ENCODE data around the gene GATAD1. TPM values are rescaled to one million over a fixed set of nuclear protein-coding genes. Genes with fewer than 3 reads are reported as not detected.

Gene GATAD1
- total and polyA plus RNA-seq, 2 of the 13 experiments (the other 11 are each of a cell fraction or from before 2014, with no cell fraction given) = 20.6 to 42.1 TPM

DNA sequence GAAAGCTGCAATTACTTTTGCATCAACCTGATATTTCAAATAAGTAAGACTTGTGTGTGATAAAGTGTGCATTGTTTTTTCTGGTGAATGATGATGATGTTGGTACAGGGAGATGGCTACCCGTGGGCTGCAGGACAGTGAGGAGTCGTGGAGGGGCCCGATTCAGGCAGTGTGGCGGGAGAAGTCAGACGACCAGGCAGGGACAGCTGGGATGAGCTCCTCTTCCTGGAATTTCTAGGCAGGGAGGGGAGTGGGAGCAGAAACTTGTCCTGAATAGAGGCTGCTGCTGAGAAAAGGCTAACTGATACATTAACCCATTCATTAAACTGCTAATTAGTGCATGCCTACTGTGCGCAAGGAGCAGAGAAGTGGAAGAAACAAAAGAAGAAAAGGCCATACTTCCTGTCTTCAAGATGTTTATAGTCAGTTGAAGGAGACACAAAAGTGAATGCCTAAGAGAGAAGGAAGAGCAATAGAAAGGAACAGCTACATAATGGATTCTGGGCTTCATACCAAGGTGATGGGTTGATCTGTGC is 9.3 kb upstream of the GATAD1 start:
- H3K36me3 ChIP-seq (replicated peaks in 1 of 2; ENCODE audit: control insufficient read depth in 1 of 2, insufficient read depth in 2 of 2, low read length in 2 of 2) = no peaks in the 10 kb centered on the region
- ATAC-seq (no peak), FAIRE-seq (no peak), DNase-seq (ENCODE audit: low spot score) (no peak)
- no peaks in the 10 kb centered on the region for H3K79me2 ChIP-seq (ENCODE audit: insufficient read depth, low read length)
- H3K4me3 ChIP-seq (replicated peaks in 1 of 3; ENCODE audit: insufficient read depth in 1 of 3, low read depth in 2 of 3, low read length in 3 of 3) = no peak overlapping the region
- intact Hi-C loops (cut with micrococcal nuclease; ENCODE audit: unreplicated experiment) (no loop called here), in situ Hi-C loops (cut with HindIII; ENCODE audit: extremely low pct_ligation_motif_present, low pct_unique_long_range_greater_than_20kb) (loop anchor here (25.0 kb wide), 1 partner anchor 624 kb away; no protein-coding TSS in a partner anchor)
- whole genome bisulfite sequencing (ENCODE audit: low lambda C conversion rate) = 55% methylated on average over 6 of the region's 6 CpGs
- H3K9me3 ChIP-seq (ENCODE audit: low read length) = no peaks in the 10 kb centered on the region
- H2AFZ ChIP-seq (ENCODE audit: low read length) = no peak overlapping the region
- ChIA-PET POLR2A (no interaction called here), CTCF (ENCODE audit: low intra/inter-chr PET ratio, low total read pairs) (no interaction called here)
- no peak overlapping the region for H3K4me2 ChIP-seq (ENCODE audit: low read depth, low read length)
- H3K27me3 ChIP-seq (ENCODE audit: control insufficient read depth in 1 of 2, insufficient read depth in 2 of 2, low read length in 2 of 2) = peaks cover 0 to 3% of the 10 kb centered on the region in 2 experiments; a peak in 1 of 5 replicates
- H3K27ac ChIP-seq (ENCODE audit: extremely low read length, insufficient read depth, low read length) = no peak overlapping the region
- no peak overlapping the region for H3K9ac ChIP-seq (ENCODE audit: insufficient read depth, low read depth, low read length)
- peaks cover 13% of the 10 kb centered on the region for H3K4me1 ChIP-seq (ENCODE audit: insufficient read depth, low read length)
- H4K20me1 ChIP-seq (ENCODE audit: insufficient read depth, low read length) = no peaks in the 10 kb centered on the region
- BruUV-seq (replicated peaks) = no TSS peak
- TF ChIP-seq, protein P1, sequence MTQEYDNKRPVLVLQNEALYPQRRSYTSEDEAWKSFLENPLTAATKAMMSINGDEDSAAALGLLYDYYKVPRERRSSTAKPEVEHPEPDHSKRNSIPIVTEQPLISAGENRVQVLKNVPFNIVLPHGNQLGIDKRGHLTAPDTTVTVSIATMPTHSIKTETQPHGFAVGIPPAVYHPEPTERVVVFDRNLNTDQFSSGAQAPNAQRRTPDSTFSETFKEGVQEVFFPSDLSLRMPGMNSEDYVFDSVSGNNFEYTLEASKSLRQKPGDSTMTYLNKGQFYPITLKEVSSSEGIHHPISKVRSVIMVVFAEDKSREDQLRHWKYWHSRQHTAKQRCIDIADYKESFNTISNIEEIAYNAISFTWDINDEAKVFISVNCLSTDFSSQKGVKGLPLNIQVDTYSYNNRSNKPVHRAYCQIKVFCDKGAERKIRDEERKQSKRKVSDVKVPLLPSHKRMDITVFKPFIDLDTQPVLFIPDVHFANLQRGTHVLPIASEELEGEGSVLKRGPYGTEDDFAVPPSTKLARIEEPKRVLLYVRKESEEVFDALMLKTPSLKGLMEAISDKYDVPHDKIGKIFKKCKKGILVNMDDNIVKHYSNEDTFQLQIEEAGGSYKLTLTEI (CRISPR knock-in tag; conservative IDR thresholded peaks at IDR 0.05) = no peak
- no peak for TF ChIP-seq NCOA2 (CRISPR knock-in tag; IDR thresholded peaks at IDR 0.05)
- no peak for TF ChIP-seq ZNF629 (CRISPR knock-in tag; conservative IDR thresholded peaks at IDR 0.05)
- TF ChIP-seq, protein P2, sequence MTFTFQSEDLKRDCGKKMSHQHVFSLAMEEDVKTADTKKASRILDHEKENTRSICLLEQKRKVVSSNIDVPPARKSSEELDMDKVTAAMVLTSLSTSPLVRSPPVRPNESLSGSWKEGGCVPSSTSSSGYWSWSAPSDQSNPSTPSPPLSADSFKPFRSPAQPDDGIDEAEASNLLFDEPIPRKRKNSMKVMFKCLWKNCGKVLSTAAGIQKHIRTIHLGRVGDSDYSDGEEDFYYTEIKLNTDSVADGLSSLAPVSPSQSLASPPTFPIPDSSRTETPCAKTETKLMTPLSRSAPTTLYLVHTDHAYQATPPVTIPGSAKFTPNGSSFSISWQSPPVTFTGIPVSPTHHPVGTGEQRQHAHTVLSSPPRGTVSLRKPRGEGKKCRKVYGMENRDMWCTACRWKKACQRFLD (CRISPR knock-in tag; IDR thresholded peaks at IDR 0.05; ENCODE audit: borderline replicate concordance) = no peak
- TF ChIP-seq ZKSCAN5 (CRISPR knock-in tag; IDR thresholded peaks at IDR 0.05) = no peak
- TF ChIP-seq, protein P3, sequence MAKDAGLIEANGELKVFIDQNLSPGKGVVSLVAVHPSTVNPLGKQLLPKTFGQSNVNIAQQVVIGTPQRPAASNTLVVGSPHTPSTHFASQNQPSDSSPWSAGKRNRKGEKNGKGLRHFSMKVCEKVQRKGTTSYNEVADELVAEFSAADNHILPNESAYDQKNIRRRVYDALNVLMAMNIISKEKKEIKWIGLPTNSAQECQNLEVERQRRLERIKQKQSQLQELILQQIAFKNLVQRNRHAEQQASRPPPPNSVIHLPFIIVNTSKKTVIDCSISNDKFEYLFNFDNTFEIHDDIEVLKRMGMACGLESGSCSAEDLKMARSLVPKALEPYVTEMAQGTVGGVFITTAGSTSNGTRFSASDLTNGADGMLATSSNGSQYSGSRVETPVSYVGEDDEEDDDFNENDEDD (CRISPR knock-in tag; IDR thresholded peaks at IDR 0.05; ENCODE audit: borderline replicate concordance) = no peak
- no peak for TF ChIP-seq TEAD3 (CRISPR knock-in tag; optimal IDR thresholded peaks at IDR 0.05; ENCODE audit: borderline replicate concordance)
- TF ChIP-seq SMC3 (IDR thresholded peaks at IDR 0.05; ENCODE audit: low read length) = no peak
